ENCODE results near the gene HMGB3. TPM values are rescaled to one million over a fixed set of nuclear protein-coding genes. Genes with fewer than 3 reads are reported as not detected.

Gene HMGB3
- 221 TPM for polyA plus RNA-seq (2013, experiment 1 of 2)
- polyA plus RNA-seq (2013, experiment 2 of 2) = 227 TPM

DNA sequence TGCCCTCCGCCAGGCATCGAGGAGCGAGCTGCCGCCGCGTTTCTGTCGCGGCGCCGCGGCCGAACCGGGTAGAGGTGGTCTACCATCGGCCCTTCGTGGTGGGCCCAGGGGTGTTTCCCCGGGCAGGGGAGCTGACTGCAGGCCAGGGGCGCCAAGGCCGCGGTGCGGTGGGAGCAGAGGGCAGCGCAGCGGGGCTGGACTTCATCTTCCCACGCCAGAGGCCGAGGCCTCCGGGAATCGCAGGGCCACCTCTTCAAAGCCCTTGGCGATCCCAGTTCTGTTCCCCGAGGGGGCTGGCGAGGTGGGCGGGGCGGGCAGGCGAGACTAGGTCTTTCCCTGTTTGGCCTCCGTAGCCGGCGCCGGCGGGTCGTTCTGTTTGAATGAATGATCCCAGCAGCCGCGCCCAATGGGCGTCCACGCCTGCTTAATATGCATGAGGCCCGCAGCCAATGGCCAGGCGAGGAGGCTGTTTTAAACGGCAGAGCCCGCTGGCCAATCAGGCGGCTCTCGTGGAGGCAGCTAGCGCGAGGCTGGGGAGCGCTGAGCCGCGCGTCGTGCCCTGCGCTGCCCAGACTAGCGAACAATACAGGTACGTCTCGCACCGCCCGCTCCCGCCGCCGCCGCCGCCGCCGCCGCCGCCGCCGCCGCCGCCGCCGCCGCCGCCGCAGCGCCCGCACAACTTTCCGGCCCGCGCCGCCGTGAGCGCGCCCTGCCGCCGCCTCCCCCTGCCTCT lies at the start of gene HMGB3:
HMGB3 (plus strand) TSS at position 548 of the 733 bp plus-strand sequence. CDS start 2,265 bp downstream, outside the sequence.
- peaks cover 9% of the 10 kb centered on the region; the same call in 1 of the 2 replicates for H3K27me3 ChIP-seq (ENCODE audit: insufficient read depth, low read length)
- peak within 1 kb of the TSS; percentile 74 for H3K4me3 ChIP-seq (ENCODE audit: low read length)
- peaks cover 29% of the 10 kb centered on the region for H3K36me3 ChIP-seq (ENCODE audit: insufficient read depth, low read length)
- H3K9ac ChIP-seq (ENCODE audit: low read depth, low read length) = peak within 1 kb of the TSS; percentile 86
- WGBS = under 1% methylated on average over 65 of the region's 90 CpGs
- H3K4me1 ChIP-seq (ENCODE audit: insufficient read depth, low read length) = no peaks in the 10 kb centered on the region
- H3K9me3 ChIP-seq (ENCODE audit: insufficient read depth, low read depth, low read length) = no peaks in the 10 kb centered on the region
- H3K27ac ChIP-seq (ENCODE audit: low read depth, low read length) = peak within 1 kb of the TSS; percentile 95; the same call in 1 of the 2 replicates

DNA sequence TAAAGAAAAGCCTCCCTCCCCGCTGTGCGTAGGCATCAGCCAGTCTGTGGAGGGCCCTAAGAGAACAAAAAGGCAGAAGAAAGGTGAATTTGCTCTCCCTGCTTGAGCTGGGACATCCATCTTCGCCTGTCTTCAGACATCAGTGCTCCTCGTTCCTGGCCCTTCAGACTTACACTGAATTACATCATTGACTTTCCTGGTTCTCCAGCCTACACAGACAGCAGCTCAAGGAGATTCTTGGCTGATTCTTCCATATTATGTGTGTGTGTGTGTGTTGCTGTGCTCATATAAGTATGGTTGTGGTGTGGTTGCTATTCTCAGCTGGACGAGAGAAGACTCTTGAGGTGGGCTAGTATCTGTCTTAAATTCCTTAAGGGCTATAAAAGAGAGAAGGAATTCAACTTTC lies 49.2 kb upstream of the HMGB3 start:
- Histone ChIP-seq H3K9me3 (ENCODE audit: insufficient read depth, low read depth, low read length) (no peaks in the 10 kb centered on the region), H3K4me1 (ENCODE audit: insufficient read depth, low read length) (peaks cover 18% of the 10 kb centered on the region; the same call in 1 of the 2 replicates), H3K9ac (ENCODE audit: low read depth, low read length) (no peak overlapping the region), H3K36me3 (ENCODE audit: insufficient read depth, low read length) (no peaks in the 10 kb centered on the region), H3K27ac (ENCODE audit: low read depth, low read length) (peak overlapping the region; percentile 39; the same call in 1 of the 2 replicates), H3K4me3 (ENCODE audit: low read length) (no peak overlapping the region), H3K27me3 (ENCODE audit: insufficient read depth, low read length) (no peaks in the 10 kb centered on the region)
- 35% methylated on average over 5 of the region's 5 CpGs for WGBS

DNA sequence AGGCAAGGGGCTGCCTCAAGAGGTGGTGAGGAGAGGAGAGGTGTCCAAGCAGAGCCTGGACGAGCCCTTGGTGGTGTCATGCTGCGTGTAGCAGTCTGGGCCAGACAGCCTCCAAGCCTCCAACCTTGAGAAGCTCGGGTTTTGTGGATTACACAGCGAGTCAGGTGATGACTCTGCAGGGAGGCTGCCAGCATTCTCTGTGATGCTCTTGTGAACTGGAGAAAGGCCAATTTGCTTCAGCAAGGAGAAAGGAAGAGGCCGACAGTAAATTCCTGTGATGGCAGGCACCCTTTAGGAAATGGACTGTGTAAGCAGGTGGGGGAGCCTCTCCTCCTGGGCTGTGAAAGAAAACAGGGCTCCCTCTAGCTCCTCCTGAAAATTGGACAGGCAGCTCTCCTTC lies 48.7 kb upstream of the HMGB3 start:
- Histone ChIP-seq H3K9ac (ENCODE audit: low read depth, low read length) (0 out of 2 replicates have a peak overlapping the region, but pooled peaks have one; percentile 24), H3K36me3 (ENCODE audit: insufficient read depth, low read length) (no peaks in the 10 kb centered on the region), H3K4me1 (ENCODE audit: insufficient read depth, low read length) (peaks cover 18% of the 10 kb centered on the region; the same call in 1 of the 2 replicates), H3K4me3 (ENCODE audit: low read length) (no peak overlapping the region), H3K9me3 (ENCODE audit: insufficient read depth, low read depth, low read length) (no peaks in the 10 kb centered on the region), H3K27ac (ENCODE audit: low read depth, low read length) (peak overlapping the region; percentile 39; the same call in 1 of the 2 replicates), H3K27me3 (ENCODE audit: insufficient read depth, low read length) (no peaks in the 10 kb centered on the region)
- WGBS = 8% methylated on average over 5 of the region's 5 CpGs

DNA sequence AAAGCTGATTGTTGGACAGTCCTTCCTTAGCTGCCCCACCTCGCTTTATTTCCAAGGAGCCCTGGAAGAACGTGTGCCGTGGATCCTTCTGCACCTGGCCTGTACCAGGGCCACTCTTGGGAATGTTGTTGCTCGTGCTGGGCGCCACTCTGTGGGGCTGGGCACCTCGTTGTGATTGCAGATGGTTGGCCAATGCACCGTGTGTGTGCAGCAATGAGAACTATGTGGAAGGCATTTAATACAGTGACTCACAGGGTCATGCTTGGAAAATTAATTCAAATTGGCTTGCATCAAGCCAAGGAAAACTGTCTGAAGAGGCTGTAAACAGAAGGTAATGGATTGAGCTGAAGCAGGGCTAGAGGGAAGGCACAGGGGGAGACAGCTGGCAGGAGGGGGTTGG lies 47.7 kb upstream of the HMGB3 start:
- Histone ChIP-seq H3K4me1 (ENCODE audit: insufficient read depth, low read length) (peaks cover 18% of the 10 kb centered on the region; the same call in 1 of the 2 replicates), H3K9me3 (ENCODE audit: insufficient read depth, low read depth, low read length) (no peaks in the 10 kb centered on the region), H3K27me3 (ENCODE audit: insufficient read depth, low read length) (no peaks in the 10 kb centered on the region), H3K27ac (ENCODE audit: low read depth, low read length) (no peak overlapping the region), H3K36me3 (ENCODE audit: insufficient read depth, low read length) (no peaks in the 10 kb centered on the region), H3K4me3 (ENCODE audit: low read length) (no peak overlapping the region), H3K9ac (ENCODE audit: low read depth, low read length) (no peak overlapping the region)
- 81% methylated on average over 7 of the region's 7 CpGs for WGBS

DNA sequence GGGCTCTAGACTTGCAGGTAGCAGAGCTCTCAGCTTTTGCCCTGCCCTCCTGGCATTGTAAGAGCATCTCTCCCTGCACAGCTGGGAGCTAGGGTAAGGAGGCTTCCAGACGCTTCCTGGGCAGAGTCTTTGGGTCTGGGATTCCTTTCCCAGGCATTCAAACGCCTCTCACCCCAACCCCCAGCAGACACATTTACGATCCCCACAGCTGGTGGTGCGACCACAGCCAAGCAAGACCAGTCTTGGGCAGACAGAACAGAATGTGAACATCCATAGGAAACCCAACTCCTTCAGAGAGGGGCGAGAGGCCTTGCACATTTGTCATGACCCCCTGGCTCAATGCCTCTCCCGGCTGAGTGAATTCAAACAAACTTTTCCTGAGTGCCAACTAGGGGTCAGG lies 46.6 kb upstream of the HMGB3 start:
- no peaks in the 10 kb centered on the region for H3K27me3 ChIP-seq (ENCODE audit: insufficient read depth, low read length)
- H3K36me3 ChIP-seq (ENCODE audit: insufficient read depth, low read length) = no peaks in the 10 kb centered on the region
- no peak overlapping the region for H3K27ac ChIP-seq (ENCODE audit: low read depth, low read length)
- 78% methylated on average over 6 of the region's 6 CpGs for WGBS
- H3K9me3 ChIP-seq (ENCODE audit: insufficient read depth, low read depth, low read length) = no peaks in the 10 kb centered on the region
- no peak overlapping the region for H3K4me3 ChIP-seq (ENCODE audit: low read length)
- peaks cover 18% of the 10 kb centered on the region; the same call in 1 of the 2 replicates for H3K4me1 ChIP-seq (ENCODE audit: insufficient read depth, low read length)
- H3K9ac ChIP-seq (ENCODE audit: low read depth, low read length) = no peak overlapping the region

DNA sequence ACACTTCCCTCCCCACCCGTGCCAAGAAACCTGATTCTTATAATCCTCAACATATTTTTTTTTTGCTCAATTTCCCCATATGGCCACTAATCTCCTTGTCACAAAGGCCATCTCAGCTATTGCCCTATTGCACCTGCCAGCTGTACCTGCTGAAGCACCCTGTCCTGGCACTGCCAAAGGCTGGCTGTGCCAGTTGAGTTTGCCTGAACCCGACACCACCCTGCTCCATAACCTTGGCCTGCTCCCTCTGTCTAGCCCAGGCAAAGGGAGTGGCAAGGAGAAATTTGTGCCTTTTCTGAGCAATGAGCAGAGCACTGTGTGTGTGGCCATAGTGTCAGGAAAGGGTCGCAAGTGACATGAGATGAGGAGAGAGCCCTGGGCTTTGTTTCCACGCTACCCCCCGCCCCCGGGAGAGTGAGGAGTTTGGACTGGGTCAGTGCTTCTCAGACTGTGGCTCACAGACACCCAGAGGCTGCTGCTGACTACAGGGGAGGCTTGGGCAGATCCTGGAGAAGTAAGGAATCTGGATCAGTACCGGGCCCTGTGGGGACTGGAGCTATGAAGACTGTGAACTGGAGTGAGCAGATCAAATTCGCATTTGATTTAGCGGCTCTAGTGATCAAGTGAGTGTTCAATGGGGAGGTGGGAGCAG lies 42.2 kb upstream of the HMGB3 start:
- Histone ChIP-seq H3K9me3 (ENCODE audit: insufficient read depth, low read depth, low read length) (no peaks in the 10 kb centered on the region), H3K4me1 (ENCODE audit: insufficient read depth, low read length) (no peaks in the 10 kb centered on the region), H3K4me3 (ENCODE audit: low read length) (no peak overlapping the region), H3K27ac (ENCODE audit: low read depth, low read length) (no peak overlapping the region), H3K36me3 (ENCODE audit: insufficient read depth, low read length) (no peaks in the 10 kb centered on the region), H3K27me3 (ENCODE audit: insufficient read depth, low read length) (no peaks in the 10 kb centered on the region), H3K9ac (ENCODE audit: low read depth, low read length) (no peak overlapping the region)
- 75% methylated on average over 9 of the region's 9 CpGs for WGBS

DNA sequence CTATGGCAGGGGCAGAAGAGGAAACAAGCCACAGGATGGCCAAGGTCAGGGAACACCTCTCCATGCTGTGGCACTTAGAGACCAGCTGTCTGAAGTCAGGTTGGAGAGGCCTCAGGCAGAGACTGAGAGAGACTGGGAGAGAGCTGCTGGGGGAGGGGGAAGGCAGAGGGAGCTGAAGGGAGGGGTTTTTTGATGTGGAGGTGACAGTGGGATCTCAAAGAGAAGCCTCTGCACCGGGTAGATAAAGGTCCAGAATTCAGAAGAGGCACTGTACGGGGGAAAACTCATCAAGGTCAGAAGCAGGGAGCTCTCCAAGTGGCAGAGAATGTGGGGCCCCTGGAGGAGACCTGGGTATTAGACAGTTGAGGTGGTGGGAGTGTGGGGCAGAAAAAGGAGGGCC lies 41.6 kb upstream of the HMGB3 start:
- H3K4me3 ChIP-seq (ENCODE audit: low read length) = no peak overlapping the region
- H3K27ac ChIP-seq (ENCODE audit: low read depth, low read length) = no peak overlapping the region
- no peaks in the 10 kb centered on the region for H3K4me1 ChIP-seq (ENCODE audit: insufficient read depth, low read length)
- 64% methylated on average over 2 of the region's 2 CpGs for WGBS
- H3K9me3 ChIP-seq (ENCODE audit: insufficient read depth, low read depth, low read length) = no peaks in the 10 kb centered on the region
- H3K36me3 ChIP-seq (ENCODE audit: insufficient read depth, low read length) = no peaks in the 10 kb centered on the region
- H3K9ac ChIP-seq (ENCODE audit: low read depth, low read length) = no peak overlapping the region
- no peaks in the 10 kb centered on the region for H3K27me3 ChIP-seq (ENCODE audit: insufficient read depth, low read length)

DNA sequence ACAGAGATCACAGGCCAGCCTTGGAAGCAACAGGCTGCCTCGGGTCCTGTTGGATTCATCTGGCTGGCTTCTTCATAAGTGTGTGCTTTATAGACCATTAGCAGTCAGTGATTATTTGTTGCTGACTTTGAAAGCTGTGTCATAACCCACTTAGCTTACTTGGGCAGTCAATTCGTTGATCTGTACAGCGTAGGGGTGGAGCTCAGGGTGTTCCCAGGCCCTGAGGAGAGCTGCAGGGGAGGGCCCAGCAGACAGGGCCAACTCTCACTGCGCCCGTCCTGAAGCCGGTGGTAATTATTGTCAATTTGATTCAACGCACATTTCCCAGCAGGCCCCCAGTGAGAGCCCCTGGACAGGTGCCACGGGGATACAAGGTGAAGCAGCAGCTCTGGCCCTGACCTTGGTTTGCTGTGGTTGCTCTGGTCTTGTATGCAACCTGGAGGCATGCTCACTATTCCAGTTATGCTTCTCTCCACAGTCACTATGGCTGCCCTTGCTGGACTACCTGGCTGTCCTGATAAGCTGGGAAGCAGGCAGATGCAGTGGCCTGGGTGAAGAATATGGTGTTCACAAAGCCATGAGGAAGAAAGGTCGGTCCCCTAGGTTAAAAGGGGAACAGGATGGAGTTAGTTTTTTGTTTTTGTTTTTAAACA lies 40.1 kb upstream of the HMGB3 start:
- Histone ChIP-seq H3K27me3 (ENCODE audit: insufficient read depth, low read length) (no peaks in the 10 kb centered on the region), H3K4me3 (ENCODE audit: low read length) (no peak overlapping the region), H3K27ac (ENCODE audit: low read depth, low read length) (no peak overlapping the region), H3K36me3 (ENCODE audit: insufficient read depth, low read length) (no peaks in the 10 kb centered on the region), H3K9me3 (ENCODE audit: insufficient read depth, low read depth, low read length) (no peaks in the 10 kb centered on the region), H3K9ac (ENCODE audit: low read depth, low read length) (no peak overlapping the region), H3K4me1 (ENCODE audit: insufficient read depth, low read length) (no peaks in the 10 kb centered on the region)
- WGBS = 86% methylated on average over 8 of the region's 9 CpGs

DNA sequence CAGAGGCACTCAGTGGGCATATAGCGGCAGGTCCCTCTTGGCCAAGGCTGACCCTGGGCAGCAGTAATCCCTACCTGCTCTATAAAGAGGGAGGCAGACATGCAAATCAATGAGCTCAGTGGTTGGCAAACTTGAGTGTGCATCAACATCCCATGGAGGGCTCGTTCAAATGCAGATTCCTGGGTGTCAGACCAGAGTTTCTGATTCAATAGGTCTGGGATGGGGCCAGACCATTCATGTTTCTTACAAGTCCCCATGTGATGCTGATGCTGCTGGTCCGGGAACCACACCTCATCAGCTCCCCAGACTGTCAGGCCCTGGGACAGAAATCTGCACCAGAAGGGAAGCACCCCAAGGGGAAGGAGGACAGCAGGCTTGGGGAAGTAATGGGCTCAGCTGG lies 38.9 kb upstream of the HMGB3 start:
- Histone ChIP-seq H3K27ac (ENCODE audit: low read depth, low read length) (no peak overlapping the region), H3K36me3 (ENCODE audit: insufficient read depth, low read length) (no peaks in the 10 kb centered on the region), H3K4me1 (ENCODE audit: insufficient read depth, low read length) (no peaks in the 10 kb centered on the region), H3K4me3 (ENCODE audit: low read length) (no peak overlapping the region), H3K9ac (ENCODE audit: low read depth, low read length) (no peak overlapping the region), H3K27me3 (ENCODE audit: insufficient read depth, low read length) (no peaks in the 10 kb centered on the region), H3K9me3 (ENCODE audit: insufficient read depth, low read depth, low read length) (no peaks in the 10 kb centered on the region)
- 59% methylated on average over 3 of the region's 3 CpGs for WGBS

DNA sequence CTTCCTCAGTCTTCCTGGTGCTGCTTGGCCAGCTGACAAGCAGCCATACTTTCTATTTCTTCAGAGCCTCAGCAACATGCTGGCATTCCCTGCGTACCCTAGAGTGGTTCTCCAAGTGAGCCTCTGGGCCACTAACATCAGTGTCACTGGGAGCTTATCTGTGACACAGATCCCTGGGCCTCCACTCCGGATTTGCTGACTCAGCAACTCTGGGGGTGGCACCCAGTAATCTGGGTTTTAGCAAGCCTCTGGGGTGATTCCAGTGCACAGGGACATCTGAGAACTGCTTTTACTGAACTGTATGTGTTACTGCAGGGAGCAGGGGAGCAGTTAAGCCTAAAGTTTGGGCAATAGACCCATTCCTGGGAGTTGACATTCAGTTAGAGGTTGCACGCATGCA lies 28.2 kb upstream of the HMGB3 start:
- no peak overlapping the region for H3K9ac ChIP-seq (ENCODE audit: low read depth, low read length)
- H3K36me3 ChIP-seq (ENCODE audit: insufficient read depth, low read length) = no peaks in the 10 kb centered on the region
- no peaks in the 10 kb centered on the region for H3K9me3 ChIP-seq (ENCODE audit: insufficient read depth, low read depth, low read length)
- no peak overlapping the region for H3K4me3 ChIP-seq (ENCODE audit: low read length)
- 90% methylated on average over 3 of the region's 3 CpGs for WGBS
- H3K27ac ChIP-seq (ENCODE audit: low read depth, low read length) = no peak overlapping the region
- H3K27me3 ChIP-seq (ENCODE audit: insufficient read depth, low read length) = no peaks in the 10 kb centered on the region
- H3K4me1 ChIP-seq (ENCODE audit: insufficient read depth, low read length) = no peaks in the 10 kb centered on the region

DNA sequence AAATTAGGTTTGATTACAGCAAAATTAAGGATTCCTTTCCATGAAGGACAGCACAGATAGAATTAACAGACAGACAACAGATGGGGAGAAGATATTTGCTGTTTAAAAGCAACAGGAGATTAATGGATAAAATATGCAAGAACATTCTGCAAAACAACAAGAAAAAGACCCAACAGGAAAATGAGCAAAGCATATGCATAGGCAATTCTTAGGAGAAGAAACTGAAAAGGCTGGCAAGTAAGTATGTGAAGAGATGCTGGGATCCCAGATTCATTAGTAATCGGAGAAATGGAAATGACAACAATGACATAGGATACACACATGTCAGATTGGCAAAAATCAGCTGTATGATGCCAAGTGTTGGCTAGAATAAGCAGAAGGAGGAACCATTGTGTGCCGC lies 27.5 kb upstream of the HMGB3 start:
- Histone ChIP-seq H3K9ac (ENCODE audit: low read depth, low read length) (no peak overlapping the region), H3K4me1 (ENCODE audit: insufficient read depth, low read length) (no peaks in the 10 kb centered on the region), H3K27me3 (ENCODE audit: insufficient read depth, low read length) (no peaks in the 10 kb centered on the region), H3K9me3 (ENCODE audit: insufficient read depth, low read depth, low read length) (no peaks in the 10 kb centered on the region), H3K36me3 (ENCODE audit: insufficient read depth, low read length) (no peaks in the 10 kb centered on the region), H3K27ac (ENCODE audit: low read depth, low read length) (no peak overlapping the region), H3K4me3 (ENCODE audit: low read length) (no peak overlapping the region)
- 100% methylated on average over 2 of the region's 2 CpGs for WGBS
